BLaER1 treated with 17β-estradiol and CSF1 and Interleukin-3, amounts not matched to agents 10 nM and 100 nM (cell line): ENCODE results near the gene CLEC14A.

ENCODE experiments used
- H3K27ac ChIP-seq, 11 experiments: shearing (Covaris generic); formaldehyde crosslinking; 2 replicates each; pipeline ENCODE4 v1.8.1; 2022
- H3K27me3 ChIP-seq, 11 experiments: shearing (Covaris generic); formaldehyde crosslinking; 2 replicates each; pipeline ENCODE4 v1.8.1; 2022
- H3K36me3 ChIP-seq, 11 experiments: shearing (Covaris generic); formaldehyde crosslinking; 2 replicates each; pipeline ENCODE4 v1.8.1; 2022
- H3K4me1 ChIP-seq, 10 experiments: shearing (Covaris generic); formaldehyde crosslinking; 2 replicates each; pipeline ENCODE4 v1.8.1; 2022
- H3K4me2 ChIP-seq, 11 experiments: shearing (Covaris generic); formaldehyde crosslinking; 2 replicates each; pipeline ENCODE4 v1.8.1; 2022
- H3K4me3 ChIP-seq, 10 experiments: shearing (Covaris generic); formaldehyde crosslinking; 2 replicates each; pipeline ENCODE4 v1.8.1; 2022
- H3K9ac ChIP-seq, 11 experiments: shearing (Covaris generic); formaldehyde crosslinking; 2 replicates each; pipeline ENCODE4 v1.8.1; 2022
- H3K9me3 ChIP-seq, 11 experiments: shearing (Covaris generic); formaldehyde crosslinking; replicated peaks in 1 of 11; 2 replicates each; pipeline ENCODE4 v1.8.1; 2022
- H4K20me1 ChIP-seq, 11 experiments: shearing (Covaris generic); formaldehyde crosslinking; 2 replicates each; pipeline ENCODE4 v1.8.1; 2022
- Cebpa-rat ChIP-seq, 11 experiments: shearing (Covaris generic); IDR thresholded peaks; 2 replicates each; pipeline ENCODE4 v1.8.1; 2022

Gene CLEC14A

GRCh38 chr14:38204719-38205115, 51.2 kb downstream of the CLEC14A start:
- peaks cover 33 to 40% (median 38%) of the 10 kb centered on the region in 11 experiments for H3K9me3 ChIP-seq
- H3K36me3 ChIP-seq = no peaks in the 10 kb centered on the region
- H3K27ac ChIP-seq = no peak overlapping the region
- no peak for TF ChIP-seq Cebpa-rat (IDR thresholded peaks at IDR 0.05)
- H3K4me3 ChIP-seq = no peak overlapping the region
- H3K4me2 ChIP-seq = no peak overlapping the region
- peaks cover 0 to 1% (median 0%) of the 10 kb centered on the region in 11 experiments; a peak in 1 of 22 replicates for H3K27me3 ChIP-seq
- H3K4me1 ChIP-seq = no peaks in the 10 kb centered on the region
- no peaks in the 10 kb centered on the region for H4K20me1 ChIP-seq
- H3K9ac ChIP-seq = no peak overlapping the region
